Glomerular endothelial cell (primary cell): ENCODE results near the gene PITRM1. TPM values are rescaled to one million over a fixed set of nuclear protein-coding genes. Genes with fewer than 3 reads are reported as not detected.
"Not testable (repeated sequence)": the region's sequence is repeated elsewhere in the genome, so short reads cannot be mapped to it uniquely, and the experiment has no call there.

Experiments used
- DNase-seq: peaks from one replicate; pipeline ENCODE4 v3.0.0-alpha.2; 2011; ENCODE audit warnings: low read depth, low spot score; ENCODE audit errors: extremely low read depth
- total RNA-seq: library from RNA; depleted of rRNA; stranded (reverse); fragments of >200 nt; gene quantifications from 2 replicates; pipeline ENCODE4 v1.2.3, GENCODE V29; 2015

PITRM1 gene
- total RNA-seq, 1 donor from 2014 or later, result 86.2 TPM

DNA sequence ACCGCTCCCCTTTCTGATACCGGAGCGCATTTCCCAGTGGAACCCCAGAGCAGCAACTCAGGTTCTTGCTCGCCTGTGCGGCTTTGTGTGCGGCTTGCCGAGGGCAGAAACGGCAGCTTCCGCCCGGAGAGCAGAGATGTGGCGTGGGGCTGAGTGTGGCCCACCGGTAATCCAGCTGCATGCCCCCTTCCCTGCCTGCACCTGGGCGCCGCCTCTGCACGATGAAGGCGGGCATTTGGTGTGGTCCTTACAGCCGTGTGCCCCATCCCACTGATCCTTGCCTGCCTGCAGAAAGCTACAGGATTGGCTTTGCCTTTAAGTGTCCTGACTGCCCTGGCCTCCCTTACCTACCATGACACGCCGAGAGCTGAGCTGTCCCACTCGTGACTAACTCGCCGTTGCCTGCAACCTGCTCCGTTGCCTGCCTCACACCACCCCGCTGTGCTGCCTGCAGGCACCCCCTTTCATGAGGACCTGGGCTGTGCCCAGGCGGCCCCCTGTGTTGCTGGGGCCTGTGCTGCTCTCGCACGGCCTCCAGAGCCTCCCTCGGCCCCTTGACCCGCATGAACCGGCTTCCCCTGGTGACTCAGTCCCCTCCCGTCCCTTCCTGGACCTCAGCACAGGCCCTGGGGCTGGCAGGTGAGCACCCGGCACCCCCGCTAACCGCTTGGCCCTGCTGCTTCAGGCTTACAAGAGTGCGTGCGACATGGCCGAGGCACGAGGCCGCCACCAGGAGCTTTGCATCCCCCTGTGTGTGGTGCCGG lies 48.0 kb downstream of the PITRM1 start:
- DNase-seq, result no peak

GRCh38 chr10:3123571-3124411 lies 48.8 kb downstream of the PITRM1 start:
- DNase-seq, result no peak

GRCh38 chr10:3122486-3123205 lies 49.9 kb downstream of the PITRM1 start:
- DNase-seq, result no peak

DNA sequence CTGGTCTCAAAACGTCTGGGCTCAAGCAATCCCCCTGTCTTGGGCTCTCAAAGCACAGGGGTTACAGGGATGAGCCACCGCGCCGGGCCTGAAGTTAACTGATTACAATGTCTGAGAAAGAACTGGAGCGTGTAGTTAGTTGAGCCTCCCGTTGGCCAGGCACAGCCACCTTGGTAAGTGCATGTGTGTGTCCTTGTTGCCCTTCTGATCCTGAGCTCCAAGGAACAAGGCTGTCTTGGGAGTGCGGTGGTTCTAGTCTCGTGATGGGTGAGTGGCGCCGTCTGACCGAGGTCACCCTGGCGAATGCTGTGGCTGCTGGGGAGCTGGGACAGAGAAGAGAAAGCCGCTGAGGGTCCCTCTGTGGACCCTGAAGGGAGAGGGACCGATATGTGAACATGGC lies 50.5 kb downstream of the PITRM1 start:
- DNase-seq, result no peak

GRCh38 chr10:3119796-3120459 lies 52.7 kb downstream of the PITRM1 start:
- DNase-seq, result no peak

DNA sequence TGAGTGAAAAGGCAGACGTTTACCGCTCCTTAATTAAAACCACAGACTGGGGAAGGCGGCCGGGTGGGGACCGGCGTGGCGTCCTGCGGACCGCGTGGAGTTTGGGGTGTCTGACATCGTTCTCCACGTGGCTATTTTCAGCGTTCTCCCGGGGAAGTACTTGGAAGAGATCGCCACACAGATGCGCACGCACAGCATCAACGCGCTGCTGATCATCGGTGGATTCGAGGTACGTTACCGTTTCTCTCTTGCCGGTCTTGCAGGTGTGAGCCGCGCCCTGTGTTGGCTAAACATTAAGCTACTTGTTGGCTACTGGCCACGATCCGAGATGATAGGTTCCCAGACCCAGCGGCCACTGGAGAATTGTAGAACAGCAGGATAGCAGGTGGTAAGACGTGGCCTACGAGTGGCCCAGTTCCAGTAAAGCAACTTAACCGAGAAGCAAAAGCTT lies 53.9 kb downstream of the PITRM1 start:
- DNase-seq, result no peak

GRCh38 chr10:3117486-3117885 lies 55.1 kb downstream of the PITRM1 start:
- DNase-seq, result no peak

DNA sequence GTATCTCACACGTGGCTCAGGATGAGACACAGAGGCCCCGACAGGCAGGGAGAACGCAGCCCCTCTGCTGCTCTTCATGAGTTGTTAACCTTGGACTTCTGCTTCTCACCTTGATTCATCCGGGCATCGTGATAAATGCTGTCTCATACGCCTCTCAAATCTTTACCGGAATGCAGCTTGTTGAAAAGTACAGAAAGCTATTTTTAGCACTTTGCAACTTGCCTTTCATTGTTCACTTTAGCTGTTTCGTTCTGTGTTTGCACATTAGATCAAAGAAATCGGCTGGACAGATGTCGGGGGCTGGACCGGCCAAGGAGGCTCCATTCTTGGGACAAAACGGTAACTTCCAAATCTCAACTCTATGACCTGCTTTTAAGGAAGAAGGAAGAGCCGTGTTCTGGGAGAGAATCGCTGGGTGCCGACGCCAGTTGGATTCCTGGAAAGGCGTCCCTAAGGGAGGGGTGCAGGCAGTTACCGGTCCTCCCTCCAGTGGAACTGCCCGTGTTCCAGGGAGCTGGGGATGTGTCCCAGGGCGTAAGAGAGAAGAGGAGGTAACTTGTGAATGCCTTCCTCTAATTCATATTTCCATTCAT lies 56.0 kb downstream of the PITRM1 start:
- no peak for DNase-seq

DNA sequence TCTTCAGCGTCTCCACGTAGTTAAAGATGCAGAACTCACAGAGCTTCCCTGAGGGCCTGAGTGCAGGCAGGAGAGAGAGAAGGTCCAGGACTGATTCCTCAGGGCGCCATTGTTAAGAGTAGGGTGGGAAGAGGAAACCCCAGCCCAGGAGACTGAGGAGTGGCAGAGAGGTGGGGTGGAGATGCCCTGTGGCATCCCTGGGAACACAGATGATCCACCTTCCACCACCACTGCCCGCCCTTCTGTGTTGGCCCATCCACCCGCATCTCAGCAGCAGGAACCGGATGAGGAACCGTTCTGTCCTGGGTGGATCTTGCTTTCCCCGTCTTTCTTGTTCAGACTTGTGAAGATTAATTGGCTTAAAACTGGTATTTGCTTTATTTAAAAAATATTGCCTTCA lies 56.9 kb downstream of the PITRM1 start:
- DNase-seq, result no peak

GRCh38 chr10:3113343-3113720 lies 59.2 kb downstream of the PITRM1 start:
- no peak for DNase-seq

GRCh38 chr10:3111621-3112163 lies 60.9 kb downstream of the PITRM1 start:
- no peak for DNase-seq

GRCh38 chr10:3110782-3111620 lies 61.6 kb downstream of the PITRM1 start:
- DNase-seq, result no peak

- no peak for DNase-seq
Measured at GRCh38 chr10:3109633-3110032, 62.9 kb downstream of the PITRM1 start.

DNA sequence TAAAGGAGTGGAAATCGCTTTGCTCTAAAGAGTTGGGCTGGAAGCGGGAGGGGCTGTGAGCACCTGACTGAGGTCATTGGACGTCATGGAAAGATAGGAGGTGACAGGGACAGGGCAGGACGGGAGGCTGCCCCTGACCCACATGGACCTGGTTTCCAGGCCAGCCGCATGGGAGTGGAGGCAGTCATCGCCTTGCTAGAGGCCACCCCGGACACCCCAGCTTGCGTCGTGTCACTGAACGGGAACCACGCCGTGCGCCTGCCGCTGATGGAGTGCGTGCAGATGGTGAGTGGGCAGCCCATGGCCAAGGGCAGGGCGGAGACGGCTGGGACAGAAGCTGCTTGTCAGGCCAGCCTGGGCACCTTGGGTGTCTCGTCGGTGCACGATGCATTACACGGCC lies 63.4 kb downstream of the PITRM1 start:
- DNase-seq, result no peak

DNA sequence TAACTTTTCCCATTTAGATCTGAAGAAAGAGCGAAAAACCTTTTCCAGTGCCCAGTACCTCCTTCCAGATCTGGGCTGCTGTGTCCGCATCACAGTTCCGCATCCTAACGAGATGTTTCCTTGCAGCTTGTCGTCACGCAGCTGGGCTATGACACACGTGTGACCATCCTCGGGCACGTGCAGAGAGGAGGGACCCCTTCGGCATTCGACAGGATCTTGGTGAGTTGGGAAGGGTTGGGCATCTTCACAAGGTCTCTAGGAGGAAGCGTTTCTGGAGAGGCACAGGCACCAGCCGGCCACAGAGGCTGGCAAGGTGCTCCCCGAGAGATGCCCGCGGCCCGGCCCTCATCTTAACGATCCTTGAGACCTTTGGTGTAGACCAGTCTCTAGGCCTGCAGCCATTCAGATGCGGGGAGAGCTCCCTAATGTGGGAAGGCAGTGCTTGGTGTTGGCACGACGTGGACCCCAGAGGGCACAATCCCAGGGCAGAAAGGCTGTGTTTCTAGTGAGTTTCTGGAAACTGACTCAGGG lies 63.9 kb downstream of the PITRM1 start:
- DNase-seq, result no peak

DNA sequence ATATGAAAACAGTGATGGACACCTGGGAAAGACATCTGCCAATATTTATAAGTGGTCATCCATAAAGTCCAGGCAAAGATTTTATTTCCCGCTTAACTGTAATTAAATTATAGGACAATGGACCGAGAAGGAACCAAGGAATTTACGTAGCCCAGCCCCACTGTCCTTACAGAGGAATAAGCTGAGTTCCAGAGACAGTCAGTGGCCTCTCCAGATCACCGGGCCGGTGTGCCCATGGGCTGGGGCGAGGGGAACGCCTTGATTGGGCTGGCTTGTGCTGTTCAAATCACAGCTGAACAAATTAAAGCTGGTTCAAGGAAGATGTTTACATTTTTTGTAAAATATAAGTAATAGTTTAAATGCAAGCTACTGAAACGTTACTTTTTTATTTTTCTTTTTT lies 64.5 kb downstream of the PITRM1 start:
- no peak for DNase-seq

DNA sequence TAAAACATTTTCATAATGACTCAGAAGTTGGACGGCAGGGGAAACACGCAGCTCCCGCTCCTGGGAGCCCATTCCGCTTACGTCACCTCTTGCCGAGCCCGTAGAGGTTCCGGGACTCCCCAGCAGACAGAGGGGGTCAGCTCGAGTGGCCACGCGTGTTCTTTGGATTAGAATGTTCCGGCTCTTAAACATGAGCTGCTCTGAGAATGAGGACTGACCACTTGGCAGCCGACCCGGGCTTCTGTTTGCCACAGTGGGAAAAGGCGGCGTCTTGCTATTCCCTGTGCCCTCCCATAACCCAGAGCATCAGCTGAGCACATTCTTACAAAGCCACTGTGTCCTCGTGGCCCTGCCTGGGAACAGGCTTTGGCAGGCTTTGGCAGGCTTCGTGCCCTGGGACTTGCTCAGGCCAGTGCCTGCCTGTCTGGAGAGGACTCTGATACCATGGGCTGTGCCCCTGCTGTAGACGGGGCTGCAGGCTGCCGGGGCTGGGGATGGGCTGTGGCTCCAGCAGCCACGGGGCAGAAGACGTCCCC lies 65.1 kb downstream of the PITRM1 start:
- no peak for DNase-seq

DNA sequence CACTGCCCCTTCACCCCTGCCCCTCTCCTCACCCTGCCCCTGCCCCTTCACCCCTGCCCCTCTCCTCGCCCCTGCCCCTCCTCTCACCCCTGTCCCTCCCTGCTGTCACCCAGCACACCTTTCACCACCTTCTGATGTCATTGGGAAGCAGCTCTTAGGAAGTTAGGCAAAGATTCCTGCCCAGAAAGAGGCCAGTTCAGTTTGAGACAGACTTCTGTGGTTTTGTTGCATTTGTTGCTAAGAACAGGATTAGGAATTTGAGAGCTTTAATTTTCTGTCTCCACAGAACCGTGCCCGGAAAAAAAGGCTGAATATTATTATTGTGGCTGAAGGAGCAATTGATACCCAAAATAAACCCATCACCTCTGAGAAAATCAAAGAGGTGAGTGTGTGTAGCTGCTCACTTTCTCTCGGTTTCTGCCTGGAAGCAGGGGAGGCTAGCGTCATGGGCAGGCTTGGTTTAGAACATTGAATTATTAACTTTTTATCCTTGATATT lies 65.6 kb downstream of the PITRM1 start:
- no peak for DNase-seq

GRCh38 chr10:3106328-3106727 lies 66.3 kb downstream of the PITRM1 start:
- not testable (repeated sequence) for DNase-seq
